HCT116 (cell line): ENCODE results near the gene DNAH7.

Experiments
- CTCF ChIP-seq, 3 experiments: fragments of 200-600 bp in 1 of 3; sonication (generic) in 1 of 3; IDR thresholded peaks in 2 of 3; conservative IDR thresholded peaks in 1 of 3; 2 replicates each; pipeline ENCODE4 v1.5.1; 2012 to 2017; ENCODE audit warnings: low read depth in 2 of 3, low read length in 2 of 3, antibody characterized with exemption in 1 of 3, borderline replicate concordance in 1 of 3, control low read depth in 1 of 3, mild to moderate bottlenecking in 1 of 3, mixed read lengths in 1 of 3, mixed run types in 1 of 3, moderate library complexity in 1 of 3; ENCODE audit not compliant: insufficient read depth in 1 of 3
- EZH2 ChIP-seq: fragments of 200-600 bp; sonication (generic); IDR thresholded peaks from 2 replicates; pipeline ENCODE4 v1.6.1; 2017; ENCODE audit warnings: antibody characterized with exemption, mixed run types
- POLR2A ChIP-seq: IDR thresholded peaks from 2 replicates; pipeline ENCODE4 v1.7.0; 2011; ENCODE audit warnings: borderline replicate concordance; ENCODE audit not compliant: insufficient read depth, insufficient read length; ENCODE audit errors: extremely low read depth
- ZFX ChIP-seq: fragments of 450-650 bp; IDR thresholded peaks from 2 replicates; pipeline ENCODE4 v1.6.1; 2017
- TF ChIP-seq, protein P1 (sequence below): IDR thresholded peaks from 2 replicates; pipeline ENCODE4 v1.6.1; 2012; ENCODE audit warnings: low read depth

- no peak for TF ChIP-seq CTCF (IDR thresholded peaks at IDR 0.05 in 2 of 3, conservative IDR thresholded peaks at IDR 0.05 in 1 of 3; ENCODE audit: borderline replicate concordance in 1 of 3, insufficient read depth in 1 of 3, low read depth in 2 of 3, low read length in 2 of 3)
- TF ChIP-seq, protein P1, sequence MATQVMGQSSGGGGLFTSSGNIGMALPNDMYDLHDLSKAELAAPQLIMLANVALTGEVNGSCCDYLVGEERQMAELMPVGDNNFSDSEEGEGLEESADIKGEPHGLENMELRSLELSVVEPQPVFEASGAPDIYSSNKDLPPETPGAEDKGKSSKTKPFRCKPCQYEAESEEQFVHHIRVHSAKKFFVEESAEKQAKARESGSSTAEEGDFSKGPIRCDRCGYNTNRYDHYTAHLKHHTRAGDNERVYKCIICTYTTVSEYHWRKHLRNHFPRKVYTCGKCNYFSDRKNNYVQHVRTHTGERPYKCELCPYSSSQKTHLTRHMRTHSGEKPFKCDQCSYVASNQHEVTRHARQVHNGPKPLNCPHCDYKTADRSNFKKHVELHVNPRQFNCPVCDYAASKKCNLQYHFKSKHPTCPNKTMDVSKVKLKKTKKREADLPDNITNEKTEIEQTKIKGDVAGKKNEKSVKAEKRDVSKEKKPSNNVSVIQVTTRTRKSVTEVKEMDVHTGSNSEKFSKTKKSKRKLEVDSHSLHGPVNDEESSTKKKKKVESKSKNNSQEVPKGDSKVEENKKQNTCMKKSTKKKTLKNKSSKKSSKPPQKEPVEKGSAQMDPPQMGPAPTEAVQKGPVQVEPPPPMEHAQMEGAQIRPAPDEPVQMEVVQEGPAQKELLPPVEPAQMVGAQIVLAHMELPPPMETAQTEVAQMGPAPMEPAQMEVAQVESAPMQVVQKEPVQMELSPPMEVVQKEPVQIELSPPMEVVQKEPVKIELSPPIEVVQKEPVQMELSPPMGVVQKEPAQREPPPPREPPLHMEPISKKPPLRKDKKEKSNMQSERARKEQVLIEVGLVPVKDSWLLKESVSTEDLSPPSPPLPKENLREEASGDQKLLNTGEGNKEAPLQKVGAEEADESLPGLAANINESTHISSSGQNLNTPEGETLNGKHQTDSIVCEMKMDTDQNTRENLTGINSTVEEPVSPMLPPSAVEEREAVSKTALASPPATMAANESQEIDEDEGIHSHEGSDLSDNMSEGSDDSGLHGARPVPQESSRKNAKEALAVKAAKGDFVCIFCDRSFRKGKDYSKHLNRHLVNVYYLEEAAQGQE, result no peak
- no peak for TF ChIP-seq POLR2A
- TF ChIP-seq EZH2, result no peak
- TF ChIP-seq ZFX, result no peak
Observed at GRCh38 chr2:195857132-195857531, 211.5 kb downstream of the DNAH7 start.
